T-helper 1 cell treated with Interleukin-12 subunit alpha and Interleukin-12 subunit beta and Interleukin-4 antibody, amounts not matched to agents 30 ng/mL and 1 ng/mL, for 36 hours (primary cell): Measurements from ENCODE around the gene SF3B6. TPM values are rescaled to one million over a fixed set of nuclear protein-coding genes. Genes with fewer than 3 reads are reported as not detected.
"Not testable (repeated sequence)": the region's sequence is repeated elsewhere in the genome, so short reads cannot be mapped to it uniquely, and the experiment has no call there.

Experiments used
- intact Hi-C: fragments of 100-400 bp; cut with micrococcal nuclease; formaldehyde crosslinking; loops from one replicate; pipeline ENCODE4 v1.15.1; 2024
- total RNA-seq: library from RNA; stranded (reverse); gene quantifications from 2 replicates; pipeline ENCODE4 v1.2.3, GENCODE V29; 2022

Gene SF3B6
- total RNA-seq, 1 donor from 2014 or later, result 90.9 TPM

DNA sequence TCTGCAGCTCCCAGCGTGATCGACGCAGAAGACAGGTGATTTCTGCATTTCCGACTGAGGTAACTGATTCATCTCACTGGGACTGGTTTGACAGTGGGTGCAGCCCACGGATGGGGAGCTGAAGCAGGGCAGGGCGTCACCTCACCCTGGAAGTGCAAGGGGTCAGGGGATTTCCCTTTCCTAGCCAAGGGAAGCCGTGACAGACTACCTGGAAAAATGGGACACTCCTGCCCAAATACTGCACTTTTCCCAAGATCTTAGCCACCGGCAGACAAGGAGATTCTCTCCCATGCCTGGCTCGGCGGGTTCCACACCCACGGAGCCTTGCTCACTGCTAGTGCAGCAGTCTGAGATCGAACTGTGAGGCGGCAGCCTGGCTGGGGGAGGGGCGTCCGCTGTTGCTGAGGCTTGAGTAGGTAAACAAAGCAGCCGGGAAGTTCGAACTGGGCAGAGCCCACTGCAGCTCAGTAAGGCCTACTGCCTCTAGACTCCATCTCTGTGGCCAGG, 19.1 kb upstream of the SF3B6 start:
- intact Hi-C loops, result not testable (repeated sequence)

DNA sequence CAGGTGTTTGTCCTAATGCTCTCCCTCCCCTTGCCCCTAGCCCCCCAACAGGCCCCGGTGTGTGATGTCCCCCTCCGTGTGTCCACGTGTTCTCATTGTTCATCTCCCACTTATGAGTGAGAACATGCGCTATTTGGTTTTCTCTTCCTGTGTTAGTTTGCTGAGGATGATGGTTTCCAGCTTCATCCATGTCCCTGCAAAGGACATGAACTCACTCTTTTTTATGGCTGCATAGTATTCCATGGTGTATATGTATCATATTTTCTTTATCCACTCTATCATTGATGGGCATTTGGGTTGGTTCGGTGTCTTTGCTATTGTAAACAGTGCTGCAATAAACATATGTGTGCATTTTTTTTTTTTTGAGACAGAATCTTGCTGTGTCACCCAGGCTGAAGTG, 17.1 kb upstream of the SF3B6 start:
- intact Hi-C loops, result not testable (repeated sequence)

GRCh38 chr2:24088821-24089359, 12.8 kb upstream of the SF3B6 start:
- intact Hi-C loops, result no loop called here

GRCh38 chr2:24087032-24087431, 10.9 kb upstream of the SF3B6 start:
- intact Hi-C loops, result no loop called here

DNA sequence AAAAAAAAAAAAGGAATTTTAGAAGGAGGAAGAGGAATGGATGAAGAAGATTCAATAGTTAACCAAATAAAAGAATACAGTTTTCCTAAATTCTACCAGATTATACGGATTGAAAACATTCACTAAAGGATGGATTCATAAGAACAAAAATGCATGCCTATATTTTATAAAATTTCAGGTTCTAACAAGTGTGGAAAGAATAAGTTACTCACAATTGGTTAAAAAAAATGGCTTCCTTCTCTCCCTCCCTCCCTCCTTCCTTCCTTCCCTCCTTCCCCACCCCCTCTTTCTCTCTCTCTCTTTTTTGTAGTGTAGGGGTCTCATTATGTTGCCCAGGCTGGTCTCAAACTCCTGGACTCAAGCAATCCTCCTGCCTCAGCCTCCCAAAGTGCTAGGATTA, 10.1 kb upstream of the SF3B6 start:
- intact Hi-C loops, result no loop called here

DNA sequence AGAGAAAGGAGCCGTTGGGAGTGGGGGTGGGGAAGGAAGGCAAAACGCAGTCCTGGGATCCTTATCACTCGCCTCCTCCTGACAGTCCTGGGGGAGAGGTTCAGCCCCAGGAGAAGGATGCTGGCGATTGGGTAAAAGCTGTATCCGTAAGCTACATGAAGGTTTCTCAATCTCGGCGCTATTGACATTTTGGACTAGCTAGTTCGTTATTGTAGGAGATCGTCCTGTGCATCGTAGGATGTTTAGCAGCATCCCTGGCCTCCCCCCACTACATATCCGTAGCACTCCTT, 9.0 kb upstream of the SF3B6 start:
- intact Hi-C loops, result loop anchor here (2.0 kb wide), 3 partner anchors 38 to 276 kb away; partner anchors contain the start of genes FAM228B, ITSN2, PFN4 and WDCP

DNA sequence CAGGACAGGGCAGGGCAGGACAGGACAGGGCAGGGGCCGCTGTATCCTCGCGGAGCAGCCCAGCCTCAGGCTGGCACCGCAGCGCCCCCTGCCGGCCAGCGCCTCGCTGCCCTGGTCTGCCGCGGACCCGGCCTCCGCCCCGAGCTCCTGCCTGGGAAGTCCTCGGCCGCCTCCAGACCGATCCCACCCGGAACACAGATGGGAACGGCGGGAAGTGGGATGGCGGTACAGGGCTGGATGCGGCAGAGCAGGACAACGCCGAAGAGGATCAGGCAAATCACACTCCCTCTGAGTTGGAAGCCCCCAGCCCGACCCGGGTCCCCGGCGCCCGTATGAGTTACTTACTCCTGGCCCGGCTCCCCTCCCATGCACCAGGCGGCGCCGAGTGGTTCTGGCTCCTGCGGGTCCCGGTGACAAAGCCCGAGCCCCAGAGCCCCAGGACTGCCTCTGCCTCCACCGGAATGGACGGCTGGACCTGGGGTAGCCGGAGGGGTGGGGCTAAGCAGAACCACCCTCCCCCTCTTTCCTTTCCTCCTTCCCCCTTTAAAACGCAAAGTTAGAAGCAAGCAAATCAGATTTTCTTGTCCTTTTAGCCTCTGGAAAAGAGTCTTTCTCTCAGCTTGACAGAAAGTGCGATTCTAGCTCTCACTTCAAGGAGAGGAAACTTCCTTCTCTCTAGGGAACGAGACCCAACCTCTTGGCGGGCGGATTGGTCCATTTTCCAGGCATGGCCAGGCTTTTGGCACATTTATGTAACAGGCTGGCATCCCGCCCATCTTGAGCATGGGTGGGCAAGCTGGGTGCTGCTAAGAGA, 8.5 kb upstream of the SF3B6 start, which contains the start of gene TP53I3:
TP53I3 (minus strand) TSS at position 449 of the 814 bp plus-strand sequence. CDS start 508 bp downstream, outside the sequence.
- intact Hi-C loops, result loop anchor here (1.0 to 2.0 kb wide), 8 partner anchors 8 to 298 kb away; partner anchors contain the start of genes ATAD2B, FAM228B, ITSN2 and PFN4

DNA sequence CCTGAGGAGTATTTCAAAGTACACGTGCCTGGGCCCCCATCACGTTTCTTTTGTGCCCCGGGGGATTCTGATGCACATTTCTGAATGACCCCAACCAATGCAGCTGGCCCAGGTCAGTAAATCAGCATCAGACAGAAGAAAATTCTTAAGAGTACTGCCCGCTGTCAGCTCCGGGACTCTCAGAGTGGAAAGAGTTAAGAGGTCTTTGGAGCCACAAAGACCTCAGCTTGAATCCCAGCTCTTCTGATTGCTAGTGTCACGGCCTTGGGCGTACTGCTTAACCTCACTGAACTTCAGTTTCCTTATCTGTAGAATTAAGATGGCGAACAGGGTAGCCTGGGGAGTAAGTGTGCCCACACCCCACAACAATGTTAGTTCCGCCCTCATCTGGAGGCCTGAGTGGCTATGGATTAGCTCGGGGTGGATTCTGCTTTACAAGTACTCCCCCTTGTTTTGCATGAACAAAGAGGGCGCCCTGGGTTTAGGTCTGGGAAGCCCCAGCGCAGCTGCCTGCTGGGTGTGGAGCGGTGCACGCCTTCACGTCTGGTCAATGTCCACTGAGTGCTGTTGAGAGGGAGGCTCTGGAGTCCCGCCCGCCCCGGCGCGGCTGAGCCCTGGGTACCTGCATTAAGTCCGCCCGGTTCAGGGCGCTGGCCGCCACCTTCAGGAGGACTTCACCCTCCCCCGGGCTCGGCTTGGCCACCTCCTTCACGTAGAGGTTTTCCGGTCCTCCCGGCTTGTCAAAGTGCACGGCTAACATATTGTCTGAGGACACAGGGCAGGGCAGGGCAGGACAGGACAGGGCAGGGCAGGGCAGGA, 7.7 kb upstream of the SF3B6 start:
- intact Hi-C loops, result loop anchor here (1.0 to 2.0 kb wide), 8 partner anchors 7 to 299 kb away; partner anchors contain the start of genes ATAD2B, FAM228B, ITSN2 and PFN4

- intact Hi-C loops, result no loop called here
Measured at GRCh38 chr2:24082787-24083566, 6.9 kb upstream of the SF3B6 start.

DNA sequence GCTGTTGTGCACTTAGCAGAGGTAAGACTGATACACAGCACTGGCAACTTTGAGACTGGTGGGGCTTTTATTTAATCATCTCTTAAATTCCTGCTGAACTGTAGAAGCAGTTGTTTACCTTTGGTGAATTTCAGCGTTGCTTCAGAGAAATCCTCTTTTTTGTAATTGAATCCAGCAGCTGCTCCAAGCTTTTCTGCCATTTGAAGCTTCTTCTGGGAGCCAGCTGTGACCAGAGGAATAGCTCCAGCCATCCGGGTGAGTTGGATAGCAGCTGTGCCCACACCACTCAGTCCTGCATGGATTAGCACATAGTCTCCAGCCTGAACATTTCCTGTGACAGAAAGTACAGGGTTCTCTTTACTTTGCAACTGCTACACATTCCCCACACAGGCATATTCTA, 4.6 kb upstream of the SF3B6 start:
- intact Hi-C loops, result no loop called here

- intact Hi-C loops, result loop anchor here (2.0 to 10.0 kb wide), 8 partner anchors 253 to 1957 kb away; partner anchors contain the start of genes ASXL2, CENPO, EFR3B and ITSN2
Measured at GRCh38 chr2:24077879-24078278, 1.8 kb upstream of the SF3B6 start.

DNA sequence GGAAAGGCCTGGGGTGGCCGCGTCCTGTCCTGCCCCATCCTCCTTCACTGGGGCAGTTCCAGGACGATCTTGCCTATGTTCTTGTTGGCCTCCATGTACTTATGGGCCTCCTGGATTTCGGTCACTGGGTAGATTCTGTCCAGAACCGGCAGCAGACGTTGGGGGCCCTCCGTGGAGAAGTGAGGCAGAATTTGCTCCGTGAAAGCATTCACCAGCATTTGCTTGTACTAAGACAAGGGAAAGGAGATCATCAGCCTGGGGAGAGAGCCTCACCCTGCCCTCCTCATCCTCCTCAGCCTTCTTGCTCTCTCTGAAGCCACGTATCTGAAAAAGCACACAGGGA, 1.4 kb upstream of the SF3B6 start:
- intact Hi-C loops, result loop anchor here (2.0 to 10.0 kb wide), 8 partner anchors 253 to 1957 kb away; partner anchors contain the start of genes ASXL2, CENPO, EFR3B and ITSN2

DNA sequence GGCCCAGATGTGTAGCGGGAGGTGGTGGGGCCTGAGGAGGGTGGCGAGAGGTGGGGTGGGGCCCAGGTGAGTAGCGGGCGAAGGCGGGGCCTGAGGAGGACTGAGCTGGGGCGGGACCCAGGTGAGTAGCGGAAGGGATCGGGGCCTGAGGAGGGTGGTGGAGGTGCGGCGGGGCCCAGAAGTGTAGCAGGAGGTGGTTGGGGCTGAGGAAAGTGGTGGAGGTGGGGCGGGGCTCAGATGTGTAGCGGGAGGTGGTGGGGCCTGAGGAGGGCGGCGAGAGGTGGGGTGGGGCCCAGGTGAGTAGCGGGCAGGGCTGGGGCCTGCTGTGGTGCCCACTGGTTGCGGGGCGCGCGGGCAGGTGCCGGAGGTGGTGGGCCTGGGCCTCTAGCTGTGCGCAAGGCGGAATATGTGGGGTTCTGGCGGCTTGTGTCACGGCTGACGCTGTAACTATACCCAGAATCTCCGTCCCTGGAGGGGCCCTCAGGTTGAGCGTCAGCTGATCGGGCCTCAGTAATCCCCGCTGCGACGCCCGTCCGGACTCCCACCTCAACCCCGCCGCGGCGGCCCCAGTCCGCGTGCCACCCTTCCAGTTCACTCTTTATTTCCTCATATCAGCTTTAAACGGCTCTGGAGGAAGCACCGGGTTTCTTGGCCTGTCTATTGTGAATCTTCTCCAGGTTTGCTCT, 866 bp upstream of the SF3B6 start:
- intact Hi-C loops, result loop anchor here (1.0 to 10.0 kb wide), 16 partner anchors 7 to 1958 kb away; partner anchors contain the start of genes ASXL2, ATAD2B, CENPO and DNAJC27

DNA sequence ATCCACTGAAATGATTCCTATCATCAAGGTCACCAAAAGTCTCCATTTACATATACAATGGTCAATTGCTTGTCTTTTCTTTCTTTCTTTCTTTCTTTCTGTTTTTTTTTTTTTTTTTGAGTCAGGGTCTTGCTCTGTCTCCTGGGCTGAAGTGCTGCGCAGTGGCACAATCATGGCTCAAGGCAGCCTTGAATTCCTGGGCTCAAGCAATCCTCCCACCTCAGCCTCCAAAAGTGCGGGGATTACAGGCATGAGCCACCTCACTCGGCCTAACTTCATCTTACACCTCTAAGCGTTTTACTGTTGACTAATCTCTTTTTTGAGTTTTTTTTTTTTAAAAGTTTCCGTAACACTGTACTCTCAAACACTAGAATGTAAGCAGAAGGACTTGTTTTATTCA, 867 bp downstream of the SF3B6 start:
- intact Hi-C loops, result loop anchor here (10.0 kb wide), 1 partner anchor 1960 kb away; the partner anchor contains the start of gene RAB10

- intact Hi-C loops, result loop anchor here (10.0 kb wide), 1 partner anchor 1961 kb away; the partner anchor contains the start of gene RAB10
Measured at GRCh38 chr2:24073816-24074215, 2.3 kb downstream of the SF3B6 start.

GRCh38 chr2:24072259-24072658, 3.9 kb downstream of the SF3B6 start:
- intact Hi-C loops, result loop anchor here (10.0 kb wide), 1 partner anchor 1963 kb away; the partner anchor contains the start of gene RAB10

- intact Hi-C loops, result no loop called here
Measured at GRCh38 chr2:24065341-24065740, 10.8 kb downstream of the SF3B6 start.

GRCh38 chr2:24058564-24059271, 17.4 kb downstream of the SF3B6 start:
- intact Hi-C loops, result no loop called here

- intact Hi-C loops, result no loop called here
Measured at GRCh38 chr2:24055750-24056149, 20.4 kb downstream of the SF3B6 start.
